ENCODE data around the gene SUN2. TPM values are rescaled to one million over a fixed set of nuclear protein-coding genes. Genes with fewer than 3 reads are reported as not detected.

SUN2 gene
- total and polyA plus RNA-seq, 10 of the 15 experiments (the other 5 are each of a cell fraction or from before 2014, with no cell fraction given): 0.18 to 107 (median 35.9) TPM

GRCh38 chr22:38751422-38752346 is 4.1 kb downstream of the SUN2 start (continued):
- TF ChIP-seq BCLAF1 (IDR thresholded peaks at IDR 0.05): no peak
- TF ChIP-seq MEF2B (IDR thresholded peaks at IDR 0.05; ENCODE audit: partially characterized antibody, poor library complexity, severe bottlenecking): no peak
- no peak; the same call in 1 of the 2 replicates for TF ChIP-seq CBFB (IDR thresholded peaks at IDR 0.05; ENCODE audit: low read depth)
- TF ChIP-seq MAX (IDR thresholded peaks at IDR 0.05; ENCODE audit: low read depth, low read length): peak; percentile 53; the same call in 1 of the 2 replicates
- TF ChIP-seq RFX5 (IDR thresholded peaks at IDR 0.05; ENCODE audit: low read depth, low read length): no peak
- TF ChIP-seq POLR2AphosphoS2 (IDR thresholded peaks at IDR 0.05; ENCODE audit: low read depth, low read length): no peak
- TF ChIP-seq NFYA (IDR thresholded peaks at IDR 0.05; ENCODE audit: borderline replicate concordance, low read depth, low read length): no peak
- 0 out of 2 replicates have a peak, but pooled peaks have one; percentile 21 for TF ChIP-seq IRF4 (IDR thresholded peaks at IDR 0.05; ENCODE audit: low read depth, low read length)
- peak; percentile 50 for TF ChIP-seq ZNF384 (IDR thresholded peaks at IDR 0.05; ENCODE audit: borderline replicate concordance, low read depth, low read length)
- TF ChIP-seq SIN3A (IDR thresholded peaks at IDR 0.05; ENCODE audit: low read depth, low read length): peak; percentile 72
- no peak for TF ChIP-seq IRF3 (IDR thresholded peaks at IDR 0.05)
- no peak for TF ChIP-seq KAT2A (conservative IDR thresholded peaks at IDR 0.05; ENCODE audit: control insufficient read depth, low read depth, low read length)
- TF ChIP-seq ZNF622 (IDR thresholded peaks at IDR 0.05): no peak
- no peak for TF ChIP-seq PRDM15 (CRISPR knock-in tag; IDR thresholded peaks at IDR 0.05)
- no peak for TF ChIP-seq NFXL1 (IDR thresholded peaks at IDR 0.05; ENCODE audit: borderline replicate concordance)
- peak; percentile 39 to 63; a peak in 2 of 4 replicates for TF ChIP-seq BHLHE40 (IDR thresholded peaks at IDR 0.05; ENCODE audit: borderline replicate concordance in 1 of 2, low read depth in 2 of 2, low read length in 1 of 2)
- TF ChIP-seq HDAC6 (IDR thresholded peaks at IDR 0.05; ENCODE audit: unreplicated experiment): no peak
- TF ChIP-seq SPI1 (IDR thresholded peaks at IDR 0.05; ENCODE audit: borderline replicate concordance, insufficient read depth, low read depth, low read length): peak; percentile 93
- no peak for TF ChIP-seq SMAD1 (IDR thresholded peaks at IDR 0.05; ENCODE audit: low read depth, partially characterized antibody)
- TF ChIP-seq BACH1 (IDR thresholded peaks at IDR 0.05; ENCODE audit: borderline replicate concordance): no peak

Measured in GM12878 (cell line).